Suppressor macrophage (primary cell): ENCODE measurements around the gene MYO9B.

ENCODE experiments used
- DNase-seq, 4 experiments: peaks; one replicate each; pipeline ENCODE4 v3.0.0-alpha.2; 2020 to 2022
- total RNA-seq, 17 experiments: gene quantifications; one replicate each; lab custom pipeline; 2026; ENCODE audit warnings: mixed read lengths in 6 of 17, inconsistent platforms in 3 of 17; lab: John Stamatoyannopoulos, UW

The MYO9B gene
- 153 to 943 (median 554) reads per million in 17 experiments for total RNA-seq

GRCh38 chr19:17075035-17075863, at the start of gene MYO9B, which contains the start of gene HAUS8:
Gene MYO9B, plus strand, starts transcription at chr19:17075777. Its CDS starts 25,941 bp downstream, at chr19:17101718.
Gene HAUS8, minus strand, starts transcription at chr19:17075452. Its CDS starts 30 bp downstream, at chr19:17075422.
- peak; percentile 100 for DNase-seq

DNA sequence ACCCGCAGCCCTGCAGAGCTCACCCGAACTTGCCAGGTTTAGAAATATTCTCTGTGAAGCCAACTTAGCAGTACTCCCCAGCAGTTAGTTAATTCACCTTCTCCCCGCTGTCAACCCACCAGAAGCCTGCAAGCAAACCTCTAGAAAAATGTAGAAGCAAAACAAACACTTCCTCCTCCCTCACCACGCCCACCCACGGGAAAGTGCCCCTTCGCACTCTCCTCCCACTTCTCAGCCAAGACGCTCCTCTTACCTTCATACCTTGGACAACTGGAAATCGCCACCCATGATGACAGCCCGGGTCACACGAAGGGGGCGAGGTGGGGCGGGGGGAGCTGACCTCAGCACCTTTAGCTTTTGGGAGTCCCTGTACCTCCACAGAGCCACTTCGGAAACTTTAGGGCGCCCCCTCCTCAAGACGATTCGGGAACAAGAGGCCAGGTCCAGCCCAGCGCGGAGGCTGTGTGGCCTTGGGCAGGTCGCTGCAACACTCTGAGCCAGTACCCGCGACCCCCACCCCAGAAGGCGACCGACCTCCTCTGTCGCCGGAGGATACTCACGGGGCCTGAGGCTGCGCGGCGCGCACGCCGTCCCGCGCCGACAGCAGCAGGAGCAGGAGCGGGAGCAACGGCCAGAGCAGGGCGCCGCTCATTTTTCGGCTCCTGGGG, 49.5 kb upstream of the MYO9B start:
- DNase-seq = peak; percentile 44 to 74 (median 66)

DNA sequence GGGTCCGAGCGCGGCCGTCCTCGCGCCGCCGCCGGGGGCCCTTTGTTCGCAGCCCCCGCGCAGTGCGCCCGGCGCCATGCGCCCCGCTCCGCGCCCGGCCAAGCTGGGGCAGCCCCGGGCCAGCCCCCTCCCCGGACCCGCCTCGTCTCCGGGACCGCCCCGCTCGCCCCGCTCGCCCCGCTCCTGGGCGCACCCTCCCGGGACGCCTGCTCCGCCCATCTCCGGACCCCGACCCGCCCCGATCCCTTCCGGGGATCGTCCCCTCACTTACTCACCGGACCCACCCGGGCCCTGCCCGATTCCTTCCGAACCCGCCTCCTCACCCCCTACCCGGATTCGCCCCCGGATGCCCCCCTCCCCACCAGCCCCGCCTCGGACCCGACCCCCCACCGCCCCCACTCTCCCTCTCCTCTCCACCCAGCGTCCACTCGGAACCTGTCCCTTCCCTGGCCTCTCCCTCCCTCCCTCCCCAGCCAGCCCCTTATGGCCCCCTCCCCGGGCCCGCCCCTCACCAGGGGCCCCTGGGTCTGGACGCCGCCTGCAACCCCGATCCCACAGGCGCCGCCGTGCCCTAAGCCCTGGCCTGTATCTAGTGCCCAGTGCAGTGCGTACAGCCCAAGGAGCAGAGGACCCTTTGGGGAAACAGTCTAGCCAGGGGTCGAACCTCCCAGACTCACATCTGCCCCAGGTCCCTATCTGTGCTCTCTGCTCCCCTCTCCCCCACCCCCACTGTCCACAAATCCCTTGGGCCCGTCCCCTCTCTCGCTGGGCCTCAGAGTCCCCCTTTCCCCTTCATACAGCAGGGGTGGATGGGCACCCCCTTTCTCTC, 48.7 kb upstream of the MYO9B start, which contains the start of gene CPAMD8:
Gene CPAMD8 (minus strand): TSS at position 105 of the 829 bp plus-strand sequence. CDS start 168 bp downstream, outside the sequence.
- DNase-seq = no peak

DNA sequence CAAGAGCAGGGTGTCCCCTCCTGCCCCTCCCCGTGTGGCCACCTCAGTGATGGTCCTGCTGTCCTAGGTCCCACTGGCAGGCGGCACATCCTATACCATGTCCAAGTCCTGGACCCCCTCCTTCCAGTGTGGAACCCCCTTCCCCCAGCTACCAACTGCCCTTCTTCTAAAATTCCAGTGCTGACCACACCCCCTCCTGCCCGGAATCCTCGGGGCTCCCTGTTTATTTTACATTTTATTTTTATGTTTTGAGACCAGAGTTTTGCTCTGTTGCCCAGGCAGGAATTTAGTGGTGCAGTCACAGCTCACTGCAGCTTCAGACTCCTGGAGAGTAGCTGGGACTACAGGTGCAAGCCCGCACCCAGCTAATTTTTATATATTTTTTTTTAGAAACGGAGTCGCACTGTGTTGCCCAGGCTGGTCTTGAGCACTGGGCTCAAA, 48.0 kb upstream of the MYO9B start:
- no peak for DNase-seq

DNA sequence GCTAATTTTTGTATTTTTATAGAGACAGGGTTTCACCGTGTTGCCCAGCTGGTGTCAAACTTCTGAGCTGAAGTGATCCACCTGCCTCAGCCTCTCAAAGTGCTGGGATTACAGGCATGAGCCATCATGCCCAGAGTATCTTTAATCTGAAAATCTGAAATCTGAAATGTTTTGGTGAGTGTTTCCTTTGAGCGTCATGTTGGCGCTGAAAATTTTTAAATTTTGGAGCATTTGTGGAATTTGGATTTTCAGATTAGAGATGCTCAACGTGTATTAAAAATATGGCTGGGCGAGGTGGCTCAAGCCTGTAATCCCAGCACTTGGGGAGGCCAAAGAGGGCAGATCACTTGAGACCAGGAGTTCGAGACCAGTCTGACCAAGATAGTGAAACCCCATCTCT, 43.8 kb upstream of the MYO9B start:
- no peak for DNase-seq

DNA sequence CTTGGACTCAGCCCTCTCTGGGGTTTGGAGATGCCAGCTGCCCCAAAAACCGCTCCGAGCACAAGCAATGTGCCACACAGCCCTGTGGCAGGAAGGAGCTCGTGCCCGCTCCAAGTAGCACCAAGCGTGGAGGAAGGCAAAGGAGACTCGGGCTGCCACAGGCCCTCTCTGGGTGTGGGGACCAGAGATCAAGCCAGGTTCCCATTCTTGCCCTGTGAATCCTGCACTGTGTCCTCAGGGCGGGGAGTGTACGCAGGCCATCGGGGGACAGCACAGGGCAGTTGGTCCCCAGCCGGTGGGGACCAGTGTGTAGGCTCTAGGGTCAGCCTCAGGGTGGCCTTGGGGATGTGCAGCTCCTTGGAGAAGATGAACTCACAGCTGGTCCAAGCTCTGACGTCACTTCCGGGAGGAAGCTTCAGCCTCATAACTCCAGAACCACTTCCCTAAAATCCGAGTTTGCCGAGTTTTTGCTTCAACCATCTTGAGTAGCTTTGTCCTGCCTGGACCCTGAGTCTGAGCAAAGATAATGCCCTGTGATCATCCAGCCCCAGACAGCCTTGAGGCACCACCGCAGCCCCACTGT, 39.6 kb upstream of the MYO9B start:
- DNase-seq = peak; percentile 90 to 95 (median 92)

- no peak for DNase-seq
These were observed 38.9 kb upstream of the MYO9B start for GRCh38 chr19:17036640-17037039.

GRCh38 chr19:17037184-17037583, 38.4 kb upstream of the MYO9B start:
- DNase-seq = no peak

- peak in 1 of 4 experiments; percentile 18 for DNase-seq
These were observed 37.5 kb upstream of the MYO9B start for GRCh38 chr19:17037966-17038500.

DNA sequence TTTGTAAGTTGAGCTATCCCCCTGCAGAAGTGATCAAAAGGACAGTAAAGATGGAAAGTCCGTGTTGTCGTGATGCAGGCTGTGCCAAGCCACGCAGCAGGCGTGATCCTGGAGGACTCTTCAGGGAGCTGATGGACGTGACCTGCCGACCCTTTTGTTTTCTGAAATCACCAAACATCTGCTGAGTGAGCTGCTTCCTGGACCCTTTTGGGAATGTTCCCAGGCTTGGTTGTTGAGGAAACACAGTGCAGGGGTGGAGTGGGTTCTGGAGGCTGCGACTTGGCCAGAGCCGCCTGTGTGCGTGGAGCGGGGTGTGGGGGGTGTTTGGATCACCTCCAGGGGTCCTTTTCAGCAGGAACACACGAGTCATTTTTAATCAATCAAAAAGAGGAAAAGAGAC, 33.6 kb upstream of the MYO9B start:
- no peak for DNase-seq

- DNase-seq = no peak
These were observed 31.8 kb upstream of the MYO9B start for GRCh38 chr19:17043744-17044143.

DNA sequence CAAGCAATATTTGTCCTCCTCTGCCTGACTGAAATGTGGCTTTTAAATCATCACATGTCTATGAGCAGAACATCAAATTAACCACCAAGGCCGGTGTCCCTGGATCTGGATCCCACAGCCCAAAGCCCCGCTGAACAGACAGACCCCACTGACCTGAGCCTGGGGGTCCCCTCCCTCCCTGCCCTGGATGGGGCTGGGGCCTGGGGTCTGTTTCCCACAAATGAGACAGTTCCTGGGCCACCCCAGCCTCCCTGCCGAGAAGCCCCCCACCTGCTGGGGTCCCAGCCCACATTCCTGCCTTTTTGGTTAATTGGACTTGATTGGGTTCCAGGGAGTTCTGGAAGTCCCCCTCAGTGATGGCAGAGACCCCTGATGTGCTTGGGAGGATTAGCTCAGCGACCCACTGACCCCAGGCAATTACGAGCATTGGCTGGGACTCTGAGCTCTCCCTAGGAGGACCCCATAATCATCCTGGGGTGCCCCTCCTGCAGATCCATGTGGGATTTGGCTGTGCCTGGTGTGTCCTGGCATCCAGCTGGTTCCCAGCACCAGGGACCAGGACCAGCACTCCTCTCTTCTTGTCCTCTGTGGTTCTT, 29.6 kb upstream of the MYO9B start:
- DNase-seq = no peak

DNA sequence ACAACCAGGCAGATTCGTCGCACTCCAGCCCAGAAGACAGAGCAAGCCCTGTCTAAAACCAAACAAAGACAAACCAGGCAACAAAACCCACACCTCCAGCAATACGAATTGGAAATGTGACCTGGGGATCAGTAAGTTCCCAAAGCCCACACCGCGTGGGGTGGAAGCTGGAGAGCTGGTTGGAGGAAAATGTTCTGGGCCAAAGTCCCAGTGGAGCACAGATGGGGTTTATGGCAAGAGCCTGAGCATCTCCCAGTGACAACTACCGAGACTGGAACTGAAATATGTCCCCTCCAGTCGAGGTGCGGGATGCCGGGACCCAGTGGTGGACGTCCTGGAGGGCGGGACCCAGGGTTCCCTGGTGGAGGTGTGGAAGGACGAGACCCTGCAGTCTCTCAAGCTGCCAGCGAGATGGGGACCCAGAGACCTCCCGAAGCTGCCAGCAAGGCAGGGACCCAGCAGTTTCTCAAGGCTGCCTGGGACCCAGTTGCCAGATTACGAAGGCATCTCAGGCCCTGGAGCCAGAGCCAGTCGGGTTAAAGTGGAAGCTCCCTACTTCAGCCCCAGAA, 26.6 kb upstream of the MYO9B start:
- DNase-seq = no peak

DNA sequence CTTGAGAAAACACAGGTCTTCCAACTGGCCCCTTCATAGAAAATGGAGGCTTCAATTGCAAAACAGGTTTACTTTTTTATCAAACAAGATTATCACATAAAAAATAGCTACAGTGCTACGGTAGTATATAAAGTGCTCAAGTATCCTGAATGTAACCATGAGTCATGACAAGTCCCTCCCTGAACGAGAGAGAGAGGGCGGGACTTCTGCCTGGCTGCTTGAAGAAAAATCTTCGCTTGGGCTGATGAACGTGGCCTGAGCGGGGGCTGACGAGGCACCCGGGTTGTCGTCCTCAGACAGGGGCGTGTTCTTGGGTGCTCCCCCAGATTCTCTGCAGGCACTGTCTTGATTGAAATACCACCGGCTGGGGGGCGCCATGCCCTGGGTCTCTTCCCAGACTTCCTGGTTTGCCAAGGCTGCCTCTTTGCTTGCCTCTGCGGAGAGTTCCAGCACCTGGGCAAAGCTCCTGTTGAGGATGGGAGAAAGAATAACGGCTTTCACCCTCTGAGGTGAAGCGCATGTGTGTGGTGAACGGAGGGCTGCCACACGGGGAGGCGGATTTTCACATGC, 25.8 kb upstream of the MYO9B start:
- DNase-seq = no peak

DNA sequence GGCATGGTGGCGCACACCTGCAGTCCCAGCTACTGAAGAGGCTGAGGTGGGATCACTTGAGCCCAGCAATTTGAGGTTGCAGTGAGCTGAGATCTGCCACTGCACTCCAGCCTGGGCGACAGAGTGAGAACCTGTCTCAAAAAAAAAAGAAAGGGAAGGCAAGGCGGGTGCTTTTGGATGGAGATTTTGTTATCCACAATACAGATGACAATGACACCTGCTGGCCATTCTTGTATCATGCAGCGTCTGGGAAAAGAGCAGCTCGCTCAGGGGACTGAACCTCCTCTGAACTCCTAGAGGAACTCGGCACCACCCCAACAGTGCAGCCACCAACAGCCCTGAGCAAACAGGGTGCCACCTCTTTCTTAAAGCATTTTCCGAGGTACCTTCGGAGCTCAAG, 23.1 kb upstream of the MYO9B start:
- DNase-seq = peak; percentile 59 to 71 (median 63)

- DNase-seq = no peak
These were observed 20.8 kb upstream of the MYO9B start for GRCh38 chr19:17054746-17055145.

- peak in 1 of 4 experiments; percentile 24 for DNase-seq
These were observed 19.9 kb upstream of the MYO9B start for GRCh38 chr19:17055636-17056035.

DNA sequence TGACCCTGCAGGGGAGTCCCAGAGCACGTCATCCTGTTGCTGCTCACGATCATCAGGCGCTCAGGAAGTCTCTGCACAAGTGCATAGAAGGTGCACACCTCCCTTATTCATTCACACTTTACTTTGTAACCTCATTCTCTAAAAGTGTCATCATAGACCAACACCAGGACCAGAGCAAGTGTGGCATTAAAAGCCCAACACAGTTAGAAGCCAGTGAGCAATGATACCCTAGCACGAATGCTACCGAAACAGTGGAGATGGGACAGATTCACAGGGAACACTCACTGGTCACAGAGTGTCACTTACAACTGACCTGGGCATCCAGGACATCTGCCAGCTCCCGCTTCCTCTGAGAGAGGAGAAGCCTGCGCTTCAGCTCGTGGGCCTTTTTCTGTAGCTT, 17.3 kb upstream of the MYO9B start:
- no peak for DNase-seq

- DNase-seq = peak; percentile 52 to 86 (median 76)
These were observed 14.8 kb upstream of the MYO9B start for GRCh38 chr19:17060802-17061201.

DNA sequence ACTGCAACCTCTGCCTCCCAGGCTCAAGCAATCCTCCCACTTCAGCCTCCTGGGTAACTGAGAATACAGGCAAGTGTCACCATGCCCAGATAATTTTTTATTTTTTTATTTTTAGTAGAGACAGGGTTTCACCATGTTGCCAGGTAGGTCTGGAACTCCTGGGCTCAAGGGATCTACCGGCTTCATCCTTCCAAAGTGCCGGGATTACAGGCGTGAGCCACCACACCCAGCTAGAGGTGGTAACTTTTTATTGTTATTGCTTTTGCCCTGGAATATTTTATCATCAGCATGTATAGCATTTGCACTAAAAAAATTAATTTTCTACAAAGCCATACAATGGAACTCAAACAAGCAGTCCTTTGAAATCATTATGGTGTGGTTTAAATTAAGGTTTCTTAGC, 14.4 kb upstream of the MYO9B start:
- DNase-seq = no peak

GRCh38 chr19:17061691-17062090, 13.9 kb upstream of the MYO9B start:
- no peak for DNase-seq
